NCI-H510A treated with DMSO at 0.1 percent for 48 hours (cell line): Measurements from ENCODE around the gene CELF5.
A peak's percentile ranks its signal among the peaks of the same experiment; 100 is the strongest.

Experiments
- DNase-seq: peaks from one replicate; lab custom pipeline; 2025; lab: John Stamatoyannopoulos, UW

The CELF5 gene

GRCh38 chr19:3224346-3225168 is at the start of gene CELF5:
TSS of gene CELF5 (plus strand) at chr19:3224661. CDS start at chr19:3224740, 79 bp downstream.
- DNase-seq: peak; percentile 20

- no peak for DNase-seq
Measured at GRCh38 chr19:3175781-3176714, 48.4 kb upstream of the CELF5 start.

GRCh38 chr19:3176715-3177501 is 47.6 kb upstream of the CELF5 start:
- no peak for DNase-seq

GRCh38 chr19:3178377-3178972 is 46.0 kb upstream of the CELF5 start, which contains the start of gene S1PR4:
TSS of gene S1PR4 (plus strand) at chr19:3178769. CDS start at chr19:3178793, 24 bp downstream.
- no peak for DNase-seq

GRCh38 chr19:3178973-3179738 is 45.3 kb upstream of the CELF5 start:
- no peak for DNase-seq

- no peak for DNase-seq
Measured at GRCh38 chr19:3179739-3180293, 44.6 kb upstream of the CELF5 start.

GRCh38 chr19:3183721-3184641 is 40.5 kb upstream of the CELF5 start:
- no peak for DNase-seq

GRCh38 chr19:3184847-3185460 is 39.5 kb upstream of the CELF5 start:
- DNase-seq: no peak

GRCh38 chr19:3185461-3186159 is 38.9 kb upstream of the CELF5 start, which contains the start of gene NCLN:
TSS of gene NCLN (plus strand) at chr19:3185930. CDS start at chr19:3186031, 101 bp downstream.
- peak; percentile 92 for DNase-seq

GRCh38 chr19:3186160-3186688 is 38.2 kb upstream of the CELF5 start:
- DNase-seq: no peak

- no peak for DNase-seq
Measured at GRCh38 chr19:3186891-3187661, 37.4 kb upstream of the CELF5 start.

GRCh38 chr19:3187662-3188511 is 36.6 kb upstream of the CELF5 start:
- DNase-seq: no peak

- DNase-seq: no peak
Measured at GRCh38 chr19:3188627-3189596, 35.5 kb upstream of the CELF5 start.

- no peak for DNase-seq
Measured at GRCh38 chr19:3189702-3190469, 34.6 kb upstream of the CELF5 start.
